Liver (tissue), 9 donors: Measurements from ENCODE around the gene BACH1. TPM values are rescaled to one million over a fixed set of nuclear protein-coding genes. Genes with fewer than 3 reads are reported as not detected.

Experiments used
- DNase-seq: peaks from one replicate; pipeline ENCODE4 v3.0.0-alpha.2; 2017; ENCODE audit warnings: low spot score
- H3K27ac ChIP-seq, 2 donors: one replicate each; pipeline ENCODE4 v1.7.0; 2013; ENCODE audit warnings: inconsistent platforms in 2 of 2, low read length in 2 of 2, control low read depth in 1 of 2, low read depth in 1 of 2, mild to moderate bottlenecking in 1 of 2
- H3K27me3 ChIP-seq, 4 donors: one replicate each; pipeline versions ENCODE4 v1.6.1 to v1.7.0; 2013; ENCODE audit warnings: low read length in 3 of 4, inconsistent platforms in 1 of 4, mild to moderate bottlenecking in 1 of 4, moderate library complexity in 1 of 4; ENCODE audit not compliant: control insufficient read depth in 4 of 4, insufficient read depth in 4 of 4
- H3K36me3 ChIP-seq, 4 donors: one replicate each; pipeline versions ENCODE4 v1.6.1 to v1.7.0; 2013; ENCODE audit warnings: low read length in 3 of 4, mild to moderate bottlenecking in 3 of 4, low read depth in 1 of 4, moderate library complexity in 1 of 4; ENCODE audit not compliant: control insufficient read depth in 4 of 4, insufficient read depth in 3 of 4
- H3K4me1 ChIP-seq, 4 donors: one replicate each; pipeline versions ENCODE4 v1.6.1 to v1.7.0; 2013; ENCODE audit warnings: low read length in 3 of 4, mild to moderate bottlenecking in 3 of 4, moderate library complexity in 1 of 4; ENCODE audit not compliant: control insufficient read depth in 4 of 4, insufficient read depth in 4 of 4
- H3K4me3 ChIP-seq, 3 donors: one replicate each; pipeline versions ENCODE4 v1.6.1 to v1.7.0; 2013; ENCODE audit warnings: low read length in 3 of 3, control low read depth in 1 of 3, low read depth in 1 of 3, mild to moderate bottlenecking in 1 of 3
- H3K9ac ChIP-seq, 2 donors: one replicate each; pipeline ENCODE4 v1.7.0; 2013; ENCODE audit warnings: low read length in 2 of 2, mild to moderate bottlenecking in 2 of 2, moderate library complexity in 2 of 2, control low read depth in 1 of 2, low read depth in 1 of 2
- H3K9me3 ChIP-seq, 4 donors: one replicate each; pipeline versions ENCODE4 v1.6.1 to v1.7.0; 2013; ENCODE audit warnings: low read length in 3 of 4; ENCODE audit not compliant: control insufficient read depth in 4 of 4
- EGR1 ChIP-seq, 2 donors: IDR thresholded peaks; 2 replicates each; pipeline ENCODE4 v1.6.1; 2016 to 2018; ENCODE audit warnings: antibody characterized with exemption in 2 of 2, low read depth in 2 of 2
- FOXA2 ChIP-seq: IDR thresholded peaks from 2 replicates; pipeline ENCODE4 v1.6.1; 2016; ENCODE audit warnings: antibody characterized with exemption
- GABPA ChIP-seq, 2 donors: IDR thresholded peaks in 1 of 2; conservative IDR thresholded peaks in 1 of 2; 2 replicates each; pipeline ENCODE4 v1.6.1; 2016; ENCODE audit warnings: antibody characterized with exemption in 2 of 2, mild to moderate bottlenecking in 1 of 2, moderate library complexity in 1 of 2
- HNF4A ChIP-seq, 2 donors: conservative IDR thresholded peaks; 2 replicates each; pipeline ENCODE4 v1.6.1; 2016; ENCODE audit warnings: antibody characterized with exemption in 2 of 2, mild to moderate bottlenecking in 2 of 2
- HNF4G ChIP-seq: IDR thresholded peaks from 2 replicates; pipeline ENCODE4 v1.6.1; 2016; ENCODE audit warnings: antibody characterized with exemption
- JUND ChIP-seq, 2 donors: IDR thresholded peaks; 2 replicates each; pipeline ENCODE4 v1.6.1; 2016; ENCODE audit warnings: antibody characterized with exemption in 2 of 2
- NR2F2 ChIP-seq: IDR thresholded peaks from 2 replicates; pipeline ENCODE4 v1.6.1; 2016; ENCODE audit warnings: antibody characterized with exemption
- RAD21 ChIP-seq, 2 donors: IDR thresholded peaks; 2 replicates each; pipeline ENCODE4 v1.6.1; 2016; ENCODE audit warnings: antibody characterized with exemption in 2 of 2, mild to moderate bottlenecking in 2 of 2
- SP1 ChIP-seq: IDR thresholded peaks from 2 replicates; pipeline ENCODE4 v1.6.1; 2018; ENCODE audit warnings: antibody characterized with exemption, mild to moderate bottlenecking
- TAF1 ChIP-seq: conservative IDR thresholded peaks from 2 replicates; pipeline ENCODE4 v1.6.1; 2016; ENCODE audit warnings: antibody characterized with exemption, mild to moderate bottlenecking
- YY1 ChIP-seq: IDR thresholded peaks from 2 replicates; pipeline ENCODE4 v1.6.1; 2016; ENCODE audit warnings: antibody characterized with exemption, mild to moderate bottlenecking
- ZBTB33 ChIP-seq: IDR thresholded peaks from 2 replicates; pipeline ENCODE4 v1.6.1; 2016; ENCODE audit warnings: antibody characterized with exemption
- WGBS: extraction: QIAGEN DNeasy Blood & Tissue Kit; methylation state at CpG from one replicate; pipeline ENCODE4 v1.1.7; 2013; 5-methylcytosine and 5-hydroxymethylcytosine counted together
- polyA plus RNA-seq, 2 donors: library from polyadenylated mRNA; stranded (reverse) in 1 of 2; unstranded in 1 of 2; fragments of 200-250 nt in 1 of 2; fragments of >200 nt in 1 of 2; fragmentation: Nextera tagmentation in 1 of 2; extraction: Ambion mirVana in 1 of 2; gene quantifications; one replicate each; pipeline versions ENCODE4 v1.2.1 to v1.2.3, GENCODE V29; 2013 to 2015
- total RNA-seq, 2 donors: library from RNA; depleted of rRNA; stranded (reverse); fragments of >200 nt; gene quantifications; one replicate each; pipeline ENCODE4 v1.2.3, GENCODE V29; 2014
- TF ChIP-seq, protein P1 (sequence below): IDR thresholded peaks from 2 replicates; pipeline ENCODE4 v1.6.1; 2016; ENCODE audit warnings: antibody characterized with exemption
- TF ChIP-seq, protein P2 (sequence below): fragments of 150-350 bp; IDR thresholded peaks from 2 replicates; pipeline ENCODE4 v1.5.1; 2017; ENCODE audit warnings: improper control_type of control experiment, low read depth, low read length; ENCODE audit not compliant: missing input control
- TF ChIP-seq, protein P3 (sequence below): IDR thresholded peaks from 2 replicates; pipeline ENCODE4 v1.6.1; 2016; ENCODE audit warnings: antibody characterized with exemption, mild to moderate bottlenecking
- donor health status: healthy.
- donor health status: healthy.
- donor health status: healthy.
- donor health status: healthy.
- donor health status: healthy.

BACH1 gene
- total and polyA plus RNA-seq, 4 donors: 7.5 to 47.1 (median 19.9) TPM

GRCh38 chr21:29296446-29296845 lies 2.3 kb upstream of the BACH1 start:
- H3K36me3 ChIP-seq: no peaks in the 10 kb centered on the region
- TF ChIP-seq, protein P1, sequence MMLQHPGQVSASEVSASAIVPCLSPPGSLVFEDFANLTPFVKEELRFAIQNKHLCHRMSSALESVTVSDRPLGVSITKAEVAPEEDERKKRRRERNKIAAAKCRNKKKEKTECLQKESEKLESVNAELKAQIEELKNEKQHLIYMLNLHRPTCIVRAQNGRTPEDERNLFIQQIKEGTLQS: no peak
- peak; percentile 29 to 79 for TF ChIP-seq HNF4A (conservative IDR thresholded peaks at IDR 0.05)
- TF ChIP-seq YY1: no peak
- TF ChIP-seq, protein P2, sequence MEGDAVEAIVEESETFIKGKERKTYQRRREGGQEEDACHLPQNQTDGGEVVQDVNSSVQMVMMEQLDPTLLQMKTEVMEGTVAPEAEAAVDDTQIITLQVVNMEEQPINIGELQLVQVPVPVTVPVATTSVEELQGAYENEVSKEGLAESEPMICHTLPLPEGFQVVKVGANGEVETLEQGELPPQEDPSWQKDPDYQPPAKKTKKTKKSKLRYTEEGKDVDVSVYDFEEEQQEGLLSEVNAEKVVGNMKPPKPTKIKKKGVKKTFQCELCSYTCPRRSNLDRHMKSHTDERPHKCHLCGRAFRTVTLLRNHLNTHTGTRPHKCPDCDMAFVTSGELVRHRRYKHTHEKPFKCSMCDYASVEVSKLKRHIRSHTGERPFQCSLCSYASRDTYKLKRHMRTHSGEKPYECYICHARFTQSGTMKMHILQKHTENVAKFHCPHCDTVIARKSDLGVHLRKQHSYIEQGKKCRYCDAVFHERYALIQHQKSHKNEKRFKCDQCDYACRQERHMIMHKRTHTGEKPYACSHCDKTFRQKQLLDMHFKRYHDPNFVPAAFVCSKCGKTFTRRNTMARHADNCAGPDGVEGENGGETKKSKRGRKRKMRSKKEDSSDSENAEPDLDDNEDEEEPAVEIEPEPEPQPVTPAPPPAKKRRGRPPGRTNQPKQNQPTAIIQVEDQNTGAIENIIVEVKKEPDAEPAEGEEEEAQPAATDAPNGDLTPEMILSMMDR: no peak
- TF ChIP-seq ZBTB33: no peak
- TF ChIP-seq, protein P3, sequence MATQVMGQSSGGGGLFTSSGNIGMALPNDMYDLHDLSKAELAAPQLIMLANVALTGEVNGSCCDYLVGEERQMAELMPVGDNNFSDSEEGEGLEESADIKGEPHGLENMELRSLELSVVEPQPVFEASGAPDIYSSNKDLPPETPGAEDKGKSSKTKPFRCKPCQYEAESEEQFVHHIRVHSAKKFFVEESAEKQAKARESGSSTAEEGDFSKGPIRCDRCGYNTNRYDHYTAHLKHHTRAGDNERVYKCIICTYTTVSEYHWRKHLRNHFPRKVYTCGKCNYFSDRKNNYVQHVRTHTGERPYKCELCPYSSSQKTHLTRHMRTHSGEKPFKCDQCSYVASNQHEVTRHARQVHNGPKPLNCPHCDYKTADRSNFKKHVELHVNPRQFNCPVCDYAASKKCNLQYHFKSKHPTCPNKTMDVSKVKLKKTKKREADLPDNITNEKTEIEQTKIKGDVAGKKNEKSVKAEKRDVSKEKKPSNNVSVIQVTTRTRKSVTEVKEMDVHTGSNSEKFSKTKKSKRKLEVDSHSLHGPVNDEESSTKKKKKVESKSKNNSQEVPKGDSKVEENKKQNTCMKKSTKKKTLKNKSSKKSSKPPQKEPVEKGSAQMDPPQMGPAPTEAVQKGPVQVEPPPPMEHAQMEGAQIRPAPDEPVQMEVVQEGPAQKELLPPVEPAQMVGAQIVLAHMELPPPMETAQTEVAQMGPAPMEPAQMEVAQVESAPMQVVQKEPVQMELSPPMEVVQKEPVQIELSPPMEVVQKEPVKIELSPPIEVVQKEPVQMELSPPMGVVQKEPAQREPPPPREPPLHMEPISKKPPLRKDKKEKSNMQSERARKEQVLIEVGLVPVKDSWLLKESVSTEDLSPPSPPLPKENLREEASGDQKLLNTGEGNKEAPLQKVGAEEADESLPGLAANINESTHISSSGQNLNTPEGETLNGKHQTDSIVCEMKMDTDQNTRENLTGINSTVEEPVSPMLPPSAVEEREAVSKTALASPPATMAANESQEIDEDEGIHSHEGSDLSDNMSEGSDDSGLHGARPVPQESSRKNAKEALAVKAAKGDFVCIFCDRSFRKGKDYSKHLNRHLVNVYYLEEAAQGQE: no peak
- TF ChIP-seq FOXA2: no peak
- no peak for TF ChIP-seq GABPA (IDR thresholded peaks at IDR 0.05 in 1 of 2, conservative IDR thresholded peaks at IDR 0.05 in 1 of 2)
- no peak for TF ChIP-seq JUND (IDR thresholded peaks at IDR 0.05)
- TF ChIP-seq TAF1: no peak
- TF ChIP-seq SP1: peak; percentile 50
- no peak for TF ChIP-seq EGR1 (IDR thresholded peaks at IDR 0.05; ENCODE audit: low read depth in 2 of 2)
- TF ChIP-seq HNF4G: no peak
- TF ChIP-seq NR2F2: no peak
- TF ChIP-seq RAD21 (IDR thresholded peaks at IDR 0.05): no peak
- no peak overlapping the region for H3K4me3 ChIP-seq
- no peak for DNase-seq
- H3K9ac ChIP-seq: no peak overlapping the region
- 63% methylated on average over 3 of the region's 3 CpGs for WGBS
- H3K27me3 ChIP-seq: no peaks in the 10 kb centered on the region
- H3K9me3 ChIP-seq: no peaks in the 10 kb centered on the region
- H3K4me1 ChIP-seq: peaks cover 0 to 32% (median 18%) of the 10 kb centered on the region in 4 donors
- no peak overlapping the region for H3K27ac ChIP-seq
